ENCODE results near the gene ZSWIM6. TPM values are rescaled to one million over a fixed set of nuclear protein-coding genes. Genes with fewer than 3 reads are reported as not detected.

ZSWIM6 gene
- total RNA-seq, 1 experiment from 2014 or later = 13.2 TPM

DNA sequence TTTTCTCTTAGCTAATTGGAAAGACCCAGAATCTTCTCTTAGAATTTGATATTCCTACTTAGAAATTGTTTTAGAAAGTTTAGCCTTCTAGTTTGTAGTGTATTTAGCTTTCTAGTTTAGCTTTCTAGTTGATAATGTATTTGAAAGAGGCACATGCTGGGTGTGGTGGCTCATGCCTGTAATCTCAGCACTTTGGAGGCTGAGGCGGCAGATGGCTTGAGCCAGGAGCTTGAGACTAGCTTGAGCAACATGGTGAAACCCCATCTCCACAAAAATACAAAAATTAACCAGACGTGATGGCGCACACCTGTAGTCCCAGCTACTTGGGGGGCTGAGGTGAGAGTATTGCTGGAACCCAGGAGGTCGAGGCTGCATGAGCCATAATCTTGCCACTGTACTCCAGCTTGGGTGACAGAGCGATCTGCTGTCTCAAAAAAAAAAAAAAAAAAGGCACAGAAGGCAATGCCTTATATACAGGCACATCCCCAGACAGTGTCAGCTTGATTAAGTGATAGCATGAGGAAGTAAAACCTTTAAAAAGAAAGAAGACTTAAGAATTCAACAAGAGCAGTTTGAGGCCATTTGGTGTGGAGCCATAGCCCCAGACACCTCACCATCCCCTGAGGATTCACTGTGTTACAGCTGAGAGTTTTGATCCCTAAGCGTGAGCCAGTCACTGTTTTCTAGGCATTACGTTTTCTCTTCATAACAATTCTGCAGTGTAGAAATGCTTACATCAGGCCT lies 34.6 kb downstream of the ZSWIM6 start:
- no peak overlapping the region for H3K27ac Mint-ChIP-seq (ENCODE audit: unreplicated experiment)
- H3K9me3 Mint-ChIP-seq (ENCODE audit: low read depth, unreplicated experiment) = no peaks in the 10 kb centered on the region
- H3K4me3 Mint-ChIP-seq (ENCODE audit: low read depth, unreplicated experiment) = no peak overlapping the region
- peaks cover 7% of the 10 kb centered on the region for H3K4me1 Mint-ChIP-seq (ENCODE audit: low read depth, unreplicated experiment)
- no peaks in the 10 kb centered on the region for H3K36me3 Mint-ChIP-seq (ENCODE audit: insufficient read depth, unreplicated experiment)
- CTCF ChIA-PET = interaction anchor here (0.6 to 0.7 kb wide), 3 partner anchors 22 to 177 kb away, joined by 3 to 4 read pairs (median 3); no protein-coding TSS in a partner anchor
- no TSS peak for BruUV-seq (replicated peaks)
- H3K27me3 Mint-ChIP-seq (ENCODE audit: unreplicated experiment) = no peaks in the 10 kb centered on the region
- intact Hi-C loops (cut with micrococcal nuclease; ENCODE audit: unreplicated experiment) = no loop called here
- no peak for DNase-seq
- TF ChIP-seq, protein P1, sequence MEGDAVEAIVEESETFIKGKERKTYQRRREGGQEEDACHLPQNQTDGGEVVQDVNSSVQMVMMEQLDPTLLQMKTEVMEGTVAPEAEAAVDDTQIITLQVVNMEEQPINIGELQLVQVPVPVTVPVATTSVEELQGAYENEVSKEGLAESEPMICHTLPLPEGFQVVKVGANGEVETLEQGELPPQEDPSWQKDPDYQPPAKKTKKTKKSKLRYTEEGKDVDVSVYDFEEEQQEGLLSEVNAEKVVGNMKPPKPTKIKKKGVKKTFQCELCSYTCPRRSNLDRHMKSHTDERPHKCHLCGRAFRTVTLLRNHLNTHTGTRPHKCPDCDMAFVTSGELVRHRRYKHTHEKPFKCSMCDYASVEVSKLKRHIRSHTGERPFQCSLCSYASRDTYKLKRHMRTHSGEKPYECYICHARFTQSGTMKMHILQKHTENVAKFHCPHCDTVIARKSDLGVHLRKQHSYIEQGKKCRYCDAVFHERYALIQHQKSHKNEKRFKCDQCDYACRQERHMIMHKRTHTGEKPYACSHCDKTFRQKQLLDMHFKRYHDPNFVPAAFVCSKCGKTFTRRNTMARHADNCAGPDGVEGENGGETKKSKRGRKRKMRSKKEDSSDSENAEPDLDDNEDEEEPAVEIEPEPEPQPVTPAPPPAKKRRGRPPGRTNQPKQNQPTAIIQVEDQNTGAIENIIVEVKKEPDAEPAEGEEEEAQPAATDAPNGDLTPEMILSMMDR (IDR thresholded peaks at IDR 0.05; ENCODE audit: unreplicated experiment) = no peak

DNA sequence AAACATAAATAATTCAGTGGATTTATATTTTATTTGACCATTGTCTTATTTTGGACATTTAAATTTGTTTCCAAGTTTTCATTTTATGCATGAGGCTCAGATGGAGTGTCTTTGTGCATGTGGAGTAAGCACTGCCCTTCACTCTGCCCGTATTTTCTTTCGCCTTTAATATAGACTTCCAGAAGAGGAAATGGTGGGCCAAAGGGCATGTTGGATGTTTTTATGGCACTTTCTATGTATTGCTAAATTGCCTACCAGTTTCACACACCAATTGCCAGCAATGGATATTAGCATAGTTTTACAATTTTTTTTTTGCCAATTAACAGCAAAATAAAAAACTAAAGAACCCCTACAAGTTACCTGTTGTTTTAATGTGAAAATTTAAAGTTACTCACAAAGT lies 38.4 kb downstream of the ZSWIM6 start:
- Mint-ChIP-seq H3K4me3 (ENCODE audit: low read depth, unreplicated experiment) (no peak overlapping the region), H3K9me3 (ENCODE audit: low read depth, unreplicated experiment) (no peaks in the 10 kb centered on the region), H3K27me3 (ENCODE audit: unreplicated experiment) (no peaks in the 10 kb centered on the region), H3K36me3 (ENCODE audit: insufficient read depth, unreplicated experiment) (no peaks in the 10 kb centered on the region), H3K4me1 (ENCODE audit: low read depth, unreplicated experiment) (peaks cover 7% of the 10 kb centered on the region), H3K27ac (ENCODE audit: unreplicated experiment) (no peak overlapping the region)
- TF ChIP-seq, protein P1 (IDR thresholded peaks at IDR 0.05; ENCODE audit: unreplicated experiment) = no peak
- no peak for DNase-seq
- BruUV-seq (replicated peaks) = no TSS peak
- intact Hi-C loops (cut with micrococcal nuclease; ENCODE audit: unreplicated experiment) = no loop called here
- CTCF ChIA-PET = no interaction called here

DNA sequence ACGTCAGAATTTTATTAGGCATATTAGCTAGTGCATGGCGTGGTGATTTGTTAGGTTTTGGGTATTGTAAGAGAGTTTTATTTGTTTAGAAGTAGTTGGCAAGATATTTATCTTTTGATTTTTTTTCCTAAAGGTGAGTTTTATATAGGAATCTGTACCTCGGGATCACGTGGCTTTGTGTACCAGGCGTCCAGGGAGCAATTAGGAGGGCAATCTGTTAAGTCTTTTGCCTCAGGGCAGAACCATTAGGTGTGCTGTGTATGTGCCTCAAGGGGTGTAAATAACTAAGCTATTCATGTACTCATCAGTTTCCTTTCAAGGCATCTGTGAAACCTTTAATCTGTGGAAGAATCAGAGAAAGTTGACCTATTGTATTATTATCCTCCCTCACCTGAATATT lies 39.4 kb downstream of the ZSWIM6 start:
- H3K4me1 Mint-ChIP-seq (ENCODE audit: low read depth, unreplicated experiment) = peaks cover 7% of the 10 kb centered on the region
- H3K27ac Mint-ChIP-seq (ENCODE audit: unreplicated experiment) = no peak overlapping the region
- intact Hi-C loops (cut with micrococcal nuclease; ENCODE audit: unreplicated experiment) = no loop called here
- no peaks in the 10 kb centered on the region for H3K27me3 Mint-ChIP-seq (ENCODE audit: unreplicated experiment)
- BruUV-seq (replicated peaks) = no TSS peak
- CTCF ChIA-PET = interaction anchor here (0.8 kb wide), 1 partner anchor 397 kb away, joined by 4 read pairs; no protein-coding TSS in a partner anchor
- no peaks in the 10 kb centered on the region for H3K9me3 Mint-ChIP-seq (ENCODE audit: low read depth, unreplicated experiment)
- H3K36me3 Mint-ChIP-seq (ENCODE audit: insufficient read depth, unreplicated experiment) = no peaks in the 10 kb centered on the region
- TF ChIP-seq, protein P1 (IDR thresholded peaks at IDR 0.05; ENCODE audit: unreplicated experiment) = no peak
- no peak for DNase-seq
- H3K4me3 Mint-ChIP-seq (ENCODE audit: low read depth, unreplicated experiment) = no peak overlapping the region

DNA sequence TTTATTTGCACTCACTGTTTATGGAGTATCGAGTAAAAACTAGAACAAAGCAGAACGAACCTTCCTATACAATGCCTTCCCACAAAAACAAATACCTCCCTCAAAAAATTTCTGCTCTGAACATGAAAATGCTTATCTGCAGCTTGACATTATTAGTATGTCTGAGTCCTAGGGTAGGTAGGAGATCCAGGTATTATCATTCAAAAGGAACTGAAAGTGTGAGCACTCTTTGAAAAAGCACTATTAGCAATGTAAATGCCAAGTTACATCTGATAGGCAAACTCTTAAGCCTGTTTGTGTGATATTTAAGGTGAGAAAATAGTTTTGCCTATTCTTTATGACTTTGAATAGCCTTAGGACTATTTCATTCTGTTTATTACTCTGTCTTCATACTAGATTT lies 47.6 kb downstream of the ZSWIM6 start:
- H3K9me3 Mint-ChIP-seq (ENCODE audit: low read depth, unreplicated experiment) = no peaks in the 10 kb centered on the region
- TF ChIP-seq, protein P1 (IDR thresholded peaks at IDR 0.05; ENCODE audit: unreplicated experiment) = no peak
- no peak for DNase-seq
- no peaks in the 10 kb centered on the region for H3K36me3 Mint-ChIP-seq (ENCODE audit: insufficient read depth, unreplicated experiment)
- H3K27ac Mint-ChIP-seq (ENCODE audit: unreplicated experiment) = no peak overlapping the region
- no peaks in the 10 kb centered on the region for H3K27me3 Mint-ChIP-seq (ENCODE audit: unreplicated experiment)
- H3K4me3 Mint-ChIP-seq (ENCODE audit: low read depth, unreplicated experiment) = no peak overlapping the region
- BruUV-seq (replicated peaks) = no TSS peak
- H3K4me1 Mint-ChIP-seq (ENCODE audit: low read depth, unreplicated experiment) = no peaks in the 10 kb centered on the region
- CTCF ChIA-PET = no interaction called here
- intact Hi-C loops (cut with micrococcal nuclease; ENCODE audit: unreplicated experiment) = no loop called here
